ENCODE data around the gene RND1.

Gene RND1

GRCh38 chr12:48826209-48826855, 39.3 kb downstream of the RND1 start:
- no peak for DNase-seq

GRCh38 chr12:48824905-48825304, 40.8 kb downstream of the RND1 start:
- DNase-seq, result no peak

- DNase-seq, result no peak
Measured at GRCh38 chr12:48824112-48824511, 41.6 kb downstream of the RND1 start.

- no peak for DNase-seq
Measured at GRCh38 chr12:48823281-48823680, 42.4 kb downstream of the RND1 start.

- no peak for DNase-seq
Measured at GRCh38 chr12:48822711-48823110, 43.0 kb downstream of the RND1 start.

GRCh38 chr12:48822139-48822538, 43.5 kb downstream of the RND1 start:
- DNase-seq, result no peak

- DNase-seq, result no peak
Measured at GRCh38 chr12:48819986-48820725, 45.5 kb downstream of the RND1 start.

GRCh38 chr12:48818831-48819590, 46.7 kb downstream of the RND1 start:
- no peak for DNase-seq

- no peak for DNase-seq
Measured at GRCh38 chr12:48817873-48818830, 47.5 kb downstream of the RND1 start, which contains the start of gene CACNB3. CACNB3 (plus strand) TSS chr12:48818496; CDS start chr12:48818930, 434 bp downstream.

GRCh38 chr12:48816143-48816854, 49.4 kb downstream of the RND1 start:
- no peak for DNase-seq

- no peak for DNase-seq
Measured at GRCh38 chr12:48815126-48816110, 50.3 kb downstream of the RND1 start.

GRCh38 chr12:48814262-48815125, 51.2 kb downstream of the RND1 start:
- DNase-seq, result no peak

- no peak for DNase-seq
Measured at GRCh38 chr12:48813465-48814261, 52.0 kb downstream of the RND1 start.

- no peak for DNase-seq
Measured at GRCh38 chr12:48812389-48812788, 53.3 kb downstream of the RND1 start.

GRCh38 chr12:48811437-48812090, 54.1 kb downstream of the RND1 start:
- no peak for DNase-seq

- no peak for DNase-seq
Measured at GRCh38 chr12:48810903-48811431, 54.7 kb downstream of the RND1 start.

- no peak for DNase-seq
Measured at GRCh38 chr12:48807981-48808380, 57.7 kb downstream of the RND1 start.

Data from NCI-H2081 treated with DMSO at 0.1 percent for 48 hours (cell line).